Lung (tissue), 12 donors: ENCODE data around the gene FOXO3. TPM values are rescaled to one million over a fixed set of nuclear protein-coding genes. Genes with fewer than 3 reads are reported as not detected.

Experiments used
- ATAC-seq: fragments of 200-7000 bp; cut with Tn5 transposase; one replicate; pipeline ENCODE4 v1.9.1; 2020; ENCODE audit warnings: moderate number of reproducible peaks; ENCODE audit not compliant: insufficient read depth, low FRiP score
- DNase-seq, 3 donors: peaks; one replicate each; pipeline ENCODE4 v3.0.0-alpha.2; 2013 to 2017
- H3K27ac ChIP-seq, 2 donors: one replicate each; pipeline ENCODE4 v1.5.1; 2013; ENCODE audit warnings: mild to moderate bottlenecking in 2 of 2, moderate library complexity in 2 of 2, control low read depth in 1 of 2, inconsistent platforms in 1 of 2, low read depth in 1 of 2, low read length in 1 of 2
- H3K27me3 ChIP-seq, 3 donors: one replicate each; pipeline ENCODE4 v1.5.1; 2013; ENCODE audit warnings: low read length in 2 of 3; ENCODE audit not compliant: control insufficient read depth in 3 of 3, insufficient read depth in 3 of 3
- H3K36me3 ChIP-seq, 4 donors: one replicate each; pipeline ENCODE4 v1.5.1; 2013; ENCODE audit warnings: low read length in 4 of 4, mild to moderate bottlenecking in 1 of 4, moderate library complexity in 1 of 4; ENCODE audit not compliant: control insufficient read depth in 4 of 4, insufficient read depth in 4 of 4
- H3K4me1 ChIP-seq, 5 donors: one replicate each; pipeline ENCODE4 v1.5.1; 2013; ENCODE audit warnings: low read length in 5 of 5, mild to moderate bottlenecking in 2 of 5, moderate library complexity in 1 of 5; ENCODE audit not compliant: control insufficient read depth in 5 of 5, insufficient read depth in 5 of 5
- H3K4me3 ChIP-seq: one replicate; pipeline ENCODE4 v1.5.1; 2013; ENCODE audit warnings: mild to moderate bottlenecking, control low read depth, moderate library complexity
- H3K9ac ChIP-seq, 2 donors: one replicate each; pipeline ENCODE4 v1.5.1; 2013; ENCODE audit warnings: low read length in 2 of 2, control low read depth in 1 of 2; ENCODE audit not compliant: insufficient read depth in 1 of 2
- H3K9me3 ChIP-seq, 4 donors: one replicate each; pipeline ENCODE4 v1.5.1; 2013; ENCODE audit warnings: low read length in 3 of 4, mild to moderate bottlenecking in 1 of 4, moderate library complexity in 1 of 4; ENCODE audit not compliant: control insufficient read depth in 4 of 4, insufficient read depth in 3 of 4
- WGBS, 2 donors: extraction: QIAGEN DNeasy Blood & Tissue Kit; methylation state at CpG; one replicate each; pipeline ENCODE4 v1.1.7; 2013; 5-methylcytosine and 5-hydroxymethylcytosine counted together
- polyA plus RNA-seq, 2 donors: library from polyadenylated mRNA; stranded (reverse); fragments of 200-250 nt; gene quantifications; one replicate each; pipeline ENCODE4 v1.2.1, GENCODE V29; 2013
- total RNA-seq, 2 donors: library from RNA; depleted of rRNA in 1 of 2; stranded (reverse); fragments of >200 nt in 1 of 2; gene quantifications; one replicate each; pipeline ENCODE4 v1.2.1, GENCODE V29; 2014 to 2021
- TF ChIP-seq, protein P1 (sequence below): IDR thresholded peaks from 2 replicates; pipeline ENCODE4 v1.5.1; 2012; ENCODE audit warnings: mild to moderate bottlenecking; ENCODE audit errors: control extremely low read depth, extremely low read depth
- donor health status: control.
- donor health status: control.
- donor health status: Bipolar disorder and iron deficiency.
- donor health status: healthy.
- donor health status: DM: yes; HTN: yes; CAD: no.

Gene FOXO3
- total and polyA plus RNA-seq, 4 donors, result 12.1 to 101 (median 40.0) TPM

DNA sequence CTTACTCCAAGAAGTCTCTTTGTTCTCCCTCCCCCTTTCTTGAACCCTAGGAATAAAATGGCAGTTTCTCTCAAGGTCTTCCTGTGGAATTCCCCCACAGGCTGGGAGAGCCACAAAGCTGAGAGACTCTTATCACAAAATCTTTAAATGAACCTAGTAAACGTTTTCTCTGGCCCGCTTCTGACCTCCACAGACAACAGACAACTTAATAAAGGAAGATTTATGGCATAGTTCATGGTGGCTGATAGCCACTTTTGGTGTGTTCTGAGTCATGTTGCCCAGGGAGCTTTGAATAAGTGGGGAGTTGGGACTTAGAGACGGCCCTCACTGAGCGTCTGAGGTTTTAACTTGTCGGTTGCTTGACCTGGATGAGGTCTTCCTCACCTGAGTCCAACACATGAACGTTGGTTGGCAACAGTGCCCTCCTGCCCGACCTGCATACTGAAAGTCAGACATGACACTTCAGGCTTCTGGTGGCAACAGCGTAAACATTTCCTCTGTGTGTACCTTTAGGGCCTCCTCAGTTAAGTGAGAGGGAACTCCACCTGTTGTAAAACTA is 124.1 kb downstream of the FOXO3 start:
- peaks cover 4 to 20% (median 9%) of the 10 kb centered on the region in 4 donors for H3K36me3 ChIP-seq
- no peaks in the 10 kb centered on the region for H3K27me3 ChIP-seq
- TF ChIP-seq, protein P1, sequence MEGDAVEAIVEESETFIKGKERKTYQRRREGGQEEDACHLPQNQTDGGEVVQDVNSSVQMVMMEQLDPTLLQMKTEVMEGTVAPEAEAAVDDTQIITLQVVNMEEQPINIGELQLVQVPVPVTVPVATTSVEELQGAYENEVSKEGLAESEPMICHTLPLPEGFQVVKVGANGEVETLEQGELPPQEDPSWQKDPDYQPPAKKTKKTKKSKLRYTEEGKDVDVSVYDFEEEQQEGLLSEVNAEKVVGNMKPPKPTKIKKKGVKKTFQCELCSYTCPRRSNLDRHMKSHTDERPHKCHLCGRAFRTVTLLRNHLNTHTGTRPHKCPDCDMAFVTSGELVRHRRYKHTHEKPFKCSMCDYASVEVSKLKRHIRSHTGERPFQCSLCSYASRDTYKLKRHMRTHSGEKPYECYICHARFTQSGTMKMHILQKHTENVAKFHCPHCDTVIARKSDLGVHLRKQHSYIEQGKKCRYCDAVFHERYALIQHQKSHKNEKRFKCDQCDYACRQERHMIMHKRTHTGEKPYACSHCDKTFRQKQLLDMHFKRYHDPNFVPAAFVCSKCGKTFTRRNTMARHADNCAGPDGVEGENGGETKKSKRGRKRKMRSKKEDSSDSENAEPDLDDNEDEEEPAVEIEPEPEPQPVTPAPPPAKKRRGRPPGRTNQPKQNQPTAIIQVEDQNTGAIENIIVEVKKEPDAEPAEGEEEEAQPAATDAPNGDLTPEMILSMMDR, result no peak
- ATAC-seq (no peak), DNase-seq (peak in 2 of 3 donors; percentile 72 to 78)
- no peak overlapping the region for H3K4me3 ChIP-seq
- no peaks in the 10 kb centered on the region for H3K9me3 ChIP-seq
- peak overlapping the region in 1 of 2 donors; percentile 74 for H3K27ac ChIP-seq
- WGBS, 2 donors, result 44 to 69% methylated on average over 8 of the region's 8 CpGs
- H3K4me1 ChIP-seq, result peaks cover 9 to 44% (median 17%) of the 10 kb centered on the region in 5 donors
- no peak overlapping the region for H3K9ac ChIP-seq

DNA sequence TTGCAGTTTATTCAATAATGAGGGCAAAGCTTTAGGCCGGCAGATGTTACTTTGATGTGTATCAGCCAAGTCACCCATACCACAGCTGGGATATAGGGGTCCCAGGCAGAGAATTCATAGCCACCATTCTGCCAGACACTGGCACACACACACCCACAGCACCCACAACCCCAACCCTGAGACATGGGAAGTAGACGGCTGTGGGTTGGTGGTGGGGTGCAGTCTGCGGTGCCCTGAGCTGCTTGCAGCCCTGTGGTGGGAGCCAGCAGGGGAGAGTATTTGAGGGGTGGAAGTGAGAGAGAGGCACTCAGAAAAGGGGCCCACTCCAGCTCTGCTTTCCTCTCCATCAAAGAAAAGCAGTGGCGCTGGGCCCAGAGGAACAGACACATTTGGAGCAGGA is 125.3 kb downstream of the FOXO3 start:
- TF ChIP-seq, protein P1, result no peak
- ATAC-seq (no peak), DNase-seq (no peak)
- H3K4me1 ChIP-seq, result peaks cover 14 to 54% (median 26%) of the 10 kb centered on the region in 5 donors
- no peak overlapping the region for H3K9ac ChIP-seq
- H3K4me3 ChIP-seq, result no peak overlapping the region
- peak overlapping the region in 1 of 2 donors; percentile 18 for H3K27ac ChIP-seq
- peaks cover 3 to 15% (median 8%) of the 10 kb centered on the region in 4 donors for H3K36me3 ChIP-seq
- H3K9me3 ChIP-seq, result no peaks in the 10 kb centered on the region
- WGBS, 2 donors, result 67 to 76% methylated on average over 4 of the region's 4 CpGs
- no peaks in the 10 kb centered on the region for H3K27me3 ChIP-seq

DNA sequence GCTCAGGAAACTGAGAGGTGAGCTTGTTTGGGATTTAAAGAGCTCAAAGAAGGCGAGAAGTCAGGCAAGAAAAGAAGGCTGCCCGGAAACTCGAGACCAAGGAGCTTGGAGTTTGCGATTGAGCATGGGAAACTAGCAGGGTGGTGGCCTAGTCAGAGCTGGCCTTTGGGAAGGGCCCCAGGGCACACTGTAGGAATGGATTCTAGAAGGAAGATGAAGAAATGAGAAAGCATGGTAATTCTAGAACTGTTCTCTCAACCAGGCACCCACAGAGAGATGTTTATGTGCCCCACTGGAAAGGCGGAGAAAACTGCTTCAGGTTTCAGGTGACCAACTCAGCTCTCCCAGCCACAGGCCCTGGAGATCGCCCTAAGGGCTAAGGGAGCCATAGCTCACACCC is 126.2 kb downstream of the FOXO3 start:
- no peak overlapping the region for H3K4me3 ChIP-seq
- no peak overlapping the region for H3K9ac ChIP-seq
- ATAC-seq (no peak), DNase-seq (no peak)
- H3K9me3 ChIP-seq, result no peaks in the 10 kb centered on the region
- peaks cover 2 to 15% (median 7%) of the 10 kb centered on the region in 4 donors for H3K36me3 ChIP-seq
- no peak overlapping the region for H3K27ac ChIP-seq
- 91 to 97% methylated on average over 6 of the region's 6 CpGs for WGBS, 2 donors
- H3K4me1 ChIP-seq, result peaks cover 14 to 60% (median 27%) of the 10 kb centered on the region in 5 donors
- no peaks in the 10 kb centered on the region for H3K27me3 ChIP-seq
- TF ChIP-seq, protein P1, result no peak

DNA sequence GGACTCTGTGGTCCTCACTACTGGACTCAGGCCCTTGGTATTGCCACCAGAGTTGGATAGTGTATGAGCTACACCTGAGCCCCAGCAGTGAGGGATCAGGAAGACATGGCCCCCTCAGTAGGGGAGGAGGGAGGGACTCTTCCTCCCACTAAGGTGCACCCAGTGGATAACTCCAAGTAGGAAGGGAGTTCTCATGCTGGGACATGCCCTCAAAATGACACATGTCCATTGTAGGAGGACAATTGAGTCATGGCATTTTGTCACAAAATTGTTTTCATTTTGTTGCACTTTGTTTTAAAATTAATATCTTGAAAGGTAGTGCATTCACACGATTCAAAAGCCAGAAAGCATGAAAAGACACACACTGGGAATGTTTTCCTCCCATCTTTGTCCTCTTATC is 127.2 kb downstream of the FOXO3 start:
- WGBS, 2 donors, result 88 to 96% methylated on average over 1 of the region's 1 CpG
- no peak overlapping the region for H3K27ac ChIP-seq
- peaks cover 2 to 15% (median 7%) of the 10 kb centered on the region in 4 donors for H3K36me3 ChIP-seq
- DNase-seq, result no peak
- no peaks in the 10 kb centered on the region for H3K27me3 ChIP-seq
- no peak overlapping the region for H3K9ac ChIP-seq
- TF ChIP-seq, protein P1, result no peak
- ATAC-seq, result no peak
- H3K4me3 ChIP-seq, result no peak overlapping the region
- H3K4me1 ChIP-seq, result peaks cover 14 to 60% (median 25%) of the 10 kb centered on the region in 5 donors
- no peaks in the 10 kb centered on the region for H3K9me3 ChIP-seq
